Thyroid gland (tissue), 4 donors: ENCODE data around the gene CAMKK1.

Experiments
- POLR2A ChIP-seq, 2 donors: fragments of 450-650 bp; IDR thresholded peaks; one replicate each; pipeline ENCODE4 v1.6.1; 2017; ENCODE audit warnings: antibody characterized with exemption in 2 of 2, mild to moderate bottlenecking in 2 of 2, moderate library complexity in 1 of 2
- TF ChIP-seq, protein P1 (sequence below), 6 experiments: fragments of 200-600 bp in 3 of 6; fragments of 450-650 bp in 3 of 6; sonication (generic) in 3 of 6; IDR thresholded peaks; one replicate each; pipeline ENCODE4 v1.5.1; 2016 to 2019; ENCODE audit warnings: antibody characterized with exemption in 6 of 6, mild to moderate bottlenecking in 2 of 6, inconsistent platforms in 1 of 6, moderate library complexity in 1 of 6

DNA sequence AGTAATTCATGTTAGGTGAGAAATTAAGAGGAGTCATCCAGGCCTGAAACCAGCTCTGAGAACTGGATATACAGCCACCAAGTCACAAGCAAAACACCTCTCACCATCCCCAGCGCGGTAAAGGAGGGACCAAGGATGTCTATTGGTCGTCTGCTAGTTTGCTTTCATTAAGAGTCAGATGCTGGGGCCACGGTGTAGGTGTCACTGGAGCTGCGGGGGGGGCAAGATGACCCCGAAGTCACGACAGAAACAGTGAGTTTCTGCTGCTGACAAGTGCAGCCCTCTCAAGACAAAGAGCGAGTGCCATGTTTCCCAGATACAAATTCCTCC, 47.6 kb downstream of the CAMKK1 start:
- TF ChIP-seq POLR2A (IDR thresholded peaks at IDR 0.05): no peak
- TF ChIP-seq, protein P1, sequence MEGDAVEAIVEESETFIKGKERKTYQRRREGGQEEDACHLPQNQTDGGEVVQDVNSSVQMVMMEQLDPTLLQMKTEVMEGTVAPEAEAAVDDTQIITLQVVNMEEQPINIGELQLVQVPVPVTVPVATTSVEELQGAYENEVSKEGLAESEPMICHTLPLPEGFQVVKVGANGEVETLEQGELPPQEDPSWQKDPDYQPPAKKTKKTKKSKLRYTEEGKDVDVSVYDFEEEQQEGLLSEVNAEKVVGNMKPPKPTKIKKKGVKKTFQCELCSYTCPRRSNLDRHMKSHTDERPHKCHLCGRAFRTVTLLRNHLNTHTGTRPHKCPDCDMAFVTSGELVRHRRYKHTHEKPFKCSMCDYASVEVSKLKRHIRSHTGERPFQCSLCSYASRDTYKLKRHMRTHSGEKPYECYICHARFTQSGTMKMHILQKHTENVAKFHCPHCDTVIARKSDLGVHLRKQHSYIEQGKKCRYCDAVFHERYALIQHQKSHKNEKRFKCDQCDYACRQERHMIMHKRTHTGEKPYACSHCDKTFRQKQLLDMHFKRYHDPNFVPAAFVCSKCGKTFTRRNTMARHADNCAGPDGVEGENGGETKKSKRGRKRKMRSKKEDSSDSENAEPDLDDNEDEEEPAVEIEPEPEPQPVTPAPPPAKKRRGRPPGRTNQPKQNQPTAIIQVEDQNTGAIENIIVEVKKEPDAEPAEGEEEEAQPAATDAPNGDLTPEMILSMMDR (IDR thresholded peaks at IDR 0.05): no peak
